Stimulated activated CD4-positive, alpha-beta T cell treated with anti-CD3 and anti-CD28 coated beads, Interleukin-4, amount 100 ng/mL, for 48 hours (primary cell): ENCODE measurements around the gene CAPS.

ENCODE experiments used
- DNase-seq, 2 donors: peaks; one replicate each; pipeline ENCODE4 v3.0.0-alpha.2; 2020; ENCODE audit warnings: low read depth in 2 of 2

Gene CAPS

DNA sequence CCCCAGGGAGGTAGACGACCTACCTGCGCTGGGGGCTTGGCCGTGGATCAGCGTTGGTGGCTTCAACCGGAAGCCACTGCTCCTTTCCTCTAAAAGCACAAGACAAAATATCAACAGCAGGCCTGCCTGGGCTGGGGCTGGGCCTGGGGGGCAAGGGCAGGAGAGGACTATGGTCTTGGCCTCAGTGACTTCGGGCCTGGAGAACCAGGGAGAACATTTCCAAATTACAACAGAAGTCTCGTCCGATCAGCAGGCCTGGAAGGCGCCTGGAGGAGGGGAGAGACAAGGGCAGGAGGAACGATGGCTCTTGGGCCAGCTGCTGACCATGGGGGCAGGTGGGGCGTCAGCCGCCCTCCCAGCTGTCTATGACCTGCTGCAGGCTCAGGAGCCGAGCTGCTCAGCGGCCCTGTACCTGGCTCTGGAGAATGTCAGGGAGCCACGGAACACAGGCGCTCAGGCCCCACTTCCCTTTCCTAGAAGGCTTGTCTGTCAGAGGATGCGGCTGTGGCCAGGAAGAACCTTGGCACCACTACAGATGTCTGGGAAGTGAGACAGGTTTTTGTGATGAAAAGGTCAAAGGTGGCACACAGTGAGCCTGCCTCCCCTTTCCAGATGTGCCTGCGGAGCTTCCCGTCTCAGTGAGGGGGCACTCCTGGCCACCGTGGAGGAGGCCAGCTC, 19.5 kb downstream of the CAPS start:
- no peak for DNase-seq

DNA sequence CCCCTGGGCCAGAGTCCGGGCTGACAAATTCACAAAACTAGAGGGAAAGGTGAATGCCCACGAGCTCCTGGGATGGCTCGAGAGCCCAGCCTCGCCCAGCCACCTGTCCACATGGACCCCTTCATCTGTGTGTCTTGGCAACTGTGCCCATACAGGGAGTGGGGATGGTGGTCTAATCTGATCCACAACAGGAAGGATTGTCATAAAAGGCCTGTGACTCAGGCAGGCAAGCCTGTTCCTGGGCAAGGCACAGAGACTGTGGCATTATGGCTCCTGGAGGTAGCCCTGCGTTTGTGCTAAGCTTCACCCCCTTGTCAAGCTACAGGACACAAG, 20.0 kb downstream of the CAPS start:
- no peak for DNase-seq

- DNase-seq = no peak
Measured at GRCh38 chr19:5934774-5935472, 20.9 kb downstream of the CAPS start.

GRCh38 chr19:5935473-5936291, 21.6 kb downstream of the CAPS start:
- no peak for DNase-seq

DNA sequence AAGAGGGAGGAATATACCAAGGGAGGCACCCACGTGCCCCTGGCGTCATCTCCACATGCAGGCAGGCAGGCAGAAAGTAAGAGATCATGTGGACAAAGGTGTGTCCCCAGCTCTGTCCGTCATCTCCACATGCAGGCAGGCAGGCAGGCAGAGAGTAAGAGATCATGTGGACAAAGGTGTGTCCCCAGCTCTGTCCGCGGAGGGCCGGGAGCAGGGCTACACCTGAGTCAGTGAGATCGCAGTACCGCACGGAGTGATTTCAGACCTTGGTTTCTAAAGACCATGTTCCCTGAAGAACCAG, 22.2 kb downstream of the CAPS start:
- DNase-seq = no peak

- no peak for DNase-seq
Measured at GRCh38 chr19:5937550-5937949, 23.5 kb downstream of the CAPS start.

DNA sequence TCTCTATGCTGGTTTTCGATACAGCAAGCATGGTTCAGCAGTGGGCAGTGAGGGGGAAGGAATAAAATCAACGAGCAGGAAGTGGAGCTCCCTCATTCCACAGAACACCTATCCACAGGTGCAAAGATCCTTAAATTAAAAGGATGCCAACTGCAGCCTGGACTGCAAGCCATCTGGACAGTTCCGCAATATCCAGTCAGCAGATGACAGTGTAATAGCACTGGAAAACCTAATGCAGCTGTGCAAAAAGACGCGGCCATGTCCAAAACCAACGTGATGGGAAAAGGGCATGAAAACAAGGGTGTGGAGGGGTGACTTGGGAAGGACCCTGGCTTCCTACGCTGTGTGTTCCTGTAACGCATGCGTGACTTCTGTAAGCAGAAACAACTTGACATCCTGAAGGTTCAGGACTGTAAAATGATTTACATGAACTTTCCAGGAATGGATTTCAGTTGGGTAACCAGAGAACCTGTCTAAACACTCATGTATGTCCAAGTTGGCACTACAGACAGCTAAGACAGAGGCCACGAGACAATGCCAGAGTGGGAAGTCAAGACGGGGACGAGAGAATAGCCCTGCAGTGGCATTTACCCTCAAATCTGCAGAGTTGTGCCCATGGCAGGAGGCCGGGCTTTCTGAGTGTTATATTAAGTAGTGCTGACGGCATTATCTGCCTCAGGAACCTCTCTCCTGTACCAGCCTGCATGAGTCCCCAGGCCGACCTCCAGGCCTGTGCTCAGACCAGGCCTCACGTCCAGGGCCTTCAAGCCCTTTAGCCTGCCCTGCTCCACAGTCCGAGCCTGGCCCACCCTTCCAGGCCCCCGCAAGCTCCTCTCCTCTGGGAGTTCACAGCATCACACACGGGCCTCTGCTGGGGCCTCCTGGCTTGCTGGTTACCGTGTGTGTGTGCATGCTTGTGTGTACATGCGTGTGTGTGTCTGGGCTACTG, 26.5 kb downstream of the CAPS start:
- no peak for DNase-seq

- DNase-seq = no peak
Measured at GRCh38 chr19:5941673-5942072, 27.6 kb downstream of the CAPS start.

DNA sequence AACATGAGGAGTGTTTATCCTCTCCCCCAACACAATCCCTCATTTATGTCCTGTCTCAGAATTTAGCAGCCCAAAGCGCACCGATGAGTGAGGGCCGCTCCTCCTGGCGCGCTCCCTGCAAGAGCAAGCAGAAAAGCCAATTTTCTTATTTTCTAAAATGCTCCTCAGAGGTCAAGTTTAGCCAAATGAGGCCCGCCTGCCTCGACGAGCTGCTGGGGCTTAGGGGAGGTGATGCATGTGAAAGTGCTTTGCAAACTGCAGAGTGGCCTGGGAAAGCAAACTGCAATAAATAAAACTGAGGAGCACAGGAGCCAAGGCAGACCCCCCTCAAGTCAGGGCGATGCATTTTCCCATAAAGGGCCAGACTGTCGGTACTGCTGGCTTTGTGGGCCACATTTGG, 29.0 kb downstream of the CAPS start:
- no peak for DNase-seq

- no peak for DNase-seq
Measured at GRCh38 chr19:5943623-5944022, 29.6 kb downstream of the CAPS start.

- no peak for DNase-seq
Measured at GRCh38 chr19:5947435-5947834, 33.4 kb downstream of the CAPS start.

- DNase-seq = no peak
Measured at GRCh38 chr19:5948752-5949564, 34.9 kb downstream of the CAPS start.

DNA sequence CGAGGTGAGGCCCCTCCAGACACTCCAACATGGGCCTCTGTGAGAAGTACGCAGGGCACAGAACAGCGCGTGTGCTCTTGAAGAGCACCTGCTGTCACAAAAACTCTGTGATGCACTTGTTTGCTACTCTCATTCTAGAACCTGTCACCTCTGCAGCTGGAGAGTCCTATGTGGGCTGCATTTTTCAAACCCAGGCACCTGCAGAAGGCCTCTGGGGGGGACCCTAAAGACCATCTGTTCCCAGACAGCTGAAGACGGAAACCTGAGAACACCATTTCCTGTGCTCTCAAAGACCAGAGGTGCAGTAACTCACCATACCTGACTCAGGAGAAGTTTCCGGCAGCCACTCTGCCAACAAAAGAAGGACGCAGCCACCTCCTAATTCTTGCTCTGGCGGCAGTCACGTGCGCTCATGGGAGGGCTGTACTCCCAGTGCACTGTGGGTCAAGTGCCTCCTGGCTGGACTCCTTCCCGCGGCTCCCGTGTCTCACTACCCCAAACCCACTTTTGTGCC, 35.8 kb downstream of the CAPS start:
- DNase-seq = no peak

DNA sequence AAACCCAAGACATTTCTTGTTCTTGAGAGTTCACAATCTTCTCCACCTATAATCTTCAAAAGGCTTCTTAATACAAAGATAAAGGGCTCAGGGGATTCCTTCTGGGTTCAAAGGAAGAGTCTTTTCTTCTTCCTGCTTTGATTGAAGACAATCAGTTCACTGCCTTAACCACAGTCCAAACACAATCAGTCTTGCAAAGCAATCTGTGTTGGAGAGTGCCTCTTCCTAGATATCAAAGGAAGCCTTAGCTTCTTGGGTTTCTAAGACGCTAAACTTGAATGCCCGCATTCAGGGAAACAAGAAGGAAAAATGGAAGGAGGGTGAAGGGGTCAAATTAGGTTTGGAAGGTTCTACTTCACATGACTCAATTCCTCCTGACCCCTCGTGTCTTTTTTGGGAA, 36.7 kb downstream of the CAPS start:
- DNase-seq = no peak

DNA sequence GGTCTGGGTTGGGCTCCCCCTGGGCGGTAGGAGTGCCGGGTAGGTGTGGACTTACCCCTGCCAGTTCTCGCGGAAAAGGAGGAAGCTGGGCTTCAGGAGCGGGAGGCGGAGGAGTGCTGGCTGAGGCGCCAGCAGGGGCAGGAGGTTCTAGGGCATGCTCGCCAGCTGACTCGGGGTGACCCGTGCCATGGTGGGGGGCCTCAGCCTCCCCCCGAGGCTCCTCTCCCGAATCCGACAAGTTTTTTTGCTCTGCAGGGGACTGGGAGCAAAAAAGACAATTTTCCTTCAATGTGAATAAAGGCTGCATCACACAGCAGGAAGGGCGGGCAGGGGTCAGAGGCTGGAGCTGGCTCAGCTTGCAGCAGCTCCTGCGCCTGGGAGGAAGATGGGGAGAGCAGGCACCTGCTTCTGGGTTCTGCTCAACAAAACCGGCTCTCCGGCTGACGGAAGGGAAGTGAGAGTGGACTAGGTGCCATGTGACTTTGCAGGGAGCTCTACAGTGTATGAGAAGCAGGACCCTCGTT, 37.3 kb downstream of the CAPS start:
- no peak for DNase-seq

DNA sequence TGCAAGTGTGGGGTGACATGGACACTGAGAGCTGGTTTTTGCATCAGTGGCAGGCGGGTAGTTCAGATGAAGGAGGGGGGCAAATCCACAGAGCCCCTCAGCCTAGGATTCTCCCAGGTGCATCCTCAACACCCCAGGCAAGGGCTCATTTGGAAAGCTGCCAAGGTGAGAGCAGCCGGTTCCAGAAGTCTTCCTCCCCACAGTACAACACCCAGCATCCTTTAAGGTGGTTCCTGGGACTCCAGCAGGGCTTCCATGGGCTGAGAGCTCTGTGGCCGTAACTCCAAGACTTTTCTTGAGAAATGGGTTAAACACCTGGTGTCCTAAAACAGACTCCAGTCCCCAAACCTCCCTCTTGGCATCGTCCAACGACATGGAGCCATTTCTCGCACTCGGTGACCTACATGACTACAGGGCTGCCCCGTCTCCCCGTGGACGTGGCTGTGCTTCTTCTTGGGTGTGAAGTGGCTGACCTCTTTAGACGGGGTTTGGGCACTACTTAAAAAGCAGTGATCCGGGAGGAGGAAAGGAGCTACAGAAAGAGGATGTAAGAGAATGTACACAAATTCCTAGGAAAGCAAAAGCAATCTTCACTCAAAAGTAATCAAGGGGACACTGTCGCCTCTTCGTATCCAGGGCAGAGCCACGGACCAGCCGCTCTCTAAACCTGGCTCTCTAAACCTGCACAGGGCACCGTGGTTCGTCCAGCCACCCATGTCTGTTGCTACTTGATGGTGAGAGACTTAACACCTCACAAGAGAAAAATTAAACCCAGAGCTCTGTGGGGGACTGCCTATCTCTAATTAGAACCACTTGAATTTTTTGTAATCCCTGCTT, 38.4 kb downstream of the CAPS start:
- no peak for DNase-seq

- no peak for DNase-seq
Measured at GRCh38 chr19:5953030-5953589, 39.1 kb downstream of the CAPS start.

GRCh38 chr19:5953680-5954213, 39.7 kb downstream of the CAPS start:
- DNase-seq = peak in 1 of 2 donors; percentile 27

- no peak for DNase-seq
Measured at GRCh38 chr19:5954293-5954692, 40.2 kb downstream of the CAPS start.
